Measurements from ENCODE around the gene B3GALT2.

GRCh38 chr1:193140254-193140653 lies 46.2 kb downstream of the B3GALT2 start:
- TF ChIP-seq EZH2 (IDR thresholded peaks at IDR 0.05; ENCODE audit: borderline replicate concordance, low read depth, low read length, severe bottlenecking) = no peak
- TF ChIP-seq CTCF (IDR thresholded peaks at IDR 0.05; ENCODE audit: extremely low read depth in 1 of 2, insufficient read depth in 1 of 2, low read depth in 1 of 2, low read length in 2 of 2) = no peak

All from endothelial cell of umbilical vein (primary cell).